Stimulated activated CD8-positive, alpha-beta memory T cell treated with anti-CD3 and anti-CD28 coated beads, Interleukin-15, amount 100 ng/mL, for 1 hour (primary cell): ENCODE data around the gene MRPL14.

Source experiments
- DNase-seq: peaks from one replicate; pipeline ENCODE4 v3.0.0-alpha.2; 2020; ENCODE audit warnings: low read depth

MRPL14 gene

GRCh38 chr6:44078827-44079671, 48.2 kb downstream of the MRPL14 start:
- peak; percentile 59 for DNase-seq

- no peak for DNase-seq
These were observed 48.9 kb downstream of the MRPL14 start for GRCh38 chr6:44078219-44078826.

- no peak for DNase-seq
These were observed 49.9 kb downstream of the MRPL14 start for GRCh38 chr6:44077214-44077946.

GRCh38 chr6:44076356-44077213, 50.7 kb downstream of the MRPL14 start:
- no peak for DNase-seq

- no peak for DNase-seq
These were observed 51.5 kb downstream of the MRPL14 start for GRCh38 chr6:44075647-44076355.

GRCh38 chr6:44074813-44075646, 52.2 kb downstream of the MRPL14 start:
- DNase-seq: no peak

GRCh38 chr6:44074439-44074812, 52.8 kb downstream of the MRPL14 start:
- peak; percentile 27 for DNase-seq

GRCh38 chr6:44073612-44074438, 53.4 kb downstream of the MRPL14 start:
- no peak for DNase-seq

- peak; percentile 32 for DNase-seq
These were observed 54.2 kb downstream of the MRPL14 start for GRCh38 chr6:44072959-44073611.

GRCh38 chr6:44072452-44072958, 54.7 kb downstream of the MRPL14 start:
- DNase-seq: no peak

GRCh38 chr6:44071670-44072451, 55.4 kb downstream of the MRPL14 start:
- DNase-seq: no peak

GRCh38 chr6:44068607-44069296, 58.5 kb downstream of the MRPL14 start:
- no peak for DNase-seq

- no peak for DNase-seq
These were observed 59.8 kb downstream of the MRPL14 start for GRCh38 chr6:44067173-44068139.

- no peak for DNase-seq
These were observed 60.7 kb downstream of the MRPL14 start for GRCh38 chr6:44066394-44067172.

- DNase-seq: no peak
These were observed 61.7 kb downstream of the MRPL14 start for GRCh38 chr6:44065443-44066140.
